K562 (cell line): ENCODE data around the gene ASCC1. TPM values are rescaled to one million over a fixed set of nuclear protein-coding genes. Genes with fewer than 3 reads are reported as not detected.

Experiments
- ATAC-seq: fragments of 200-7000 bp; cut with Tn5 transposase; 3 replicates; pipeline ENCODE4 v1.9.1; 2020; ENCODE audit warnings: moderate library complexity
- BruUV-seq: library from RNA; stranded (reverse); fragments of 400-500 nt; replicated peaks from 2 replicates; lab custom pipeline; 2021; lab: Mats Ljungman, UMichigan
- CTCF ChIA-PET: fragments of 300-600 bp; formaldehyde crosslinking; extraction: SDS; loops from one replicate; lab custom pipeline; 2021; ENCODE audit warnings: low intra/inter-chr PET ratio; lab: Yijun Ruan, JAX
- POLR2A ChIA-PET: fragments of 300-600, 350-650 bp; sonication (Branson Sonifier 250); formaldehyde crosslinking; extraction: SDS; loops from one replicate; lab custom pipeline; 2021; ENCODE audit warnings: antibody characterized with exemption, inconsistent platforms; lab: Yijun Ruan, JAX
- DNase-seq, 4 experiments: peaks; one replicate each; pipeline versions ENCODE4 v3.0.0 to v3.0.0-alpha.2; 2011 to 2018; ENCODE audit warnings: low spot score in 3 of 4, mixed read lengths in 3 of 4; ENCODE audit errors: extremely low read depth in 1 of 4
- FAIRE-seq: peaks from 2 replicates; lab custom pipeline; 2011; peaks lifted over from hg19 to GRCh38; lab: Jason Lieb, UNC
- H2AFZ ChIP-seq: 2 replicates; pipeline ENCODE4 v1.6.0; 2011; ENCODE audit warnings: low read depth, low read length, control low read depth, inconsistent platforms
- H3K27ac ChIP-seq: fragments of 200-600 bp; 3 replicates; pipeline ENCODE4 v1.8.0; 2011; ENCODE audit warnings: low read depth, mild to moderate bottlenecking, control low read depth, inconsistent platforms, low read length, moderate library complexity, mixed read lengths; ENCODE audit errors: extremely low read depth
- H3K27me3 ChIP-seq, 2 experiments: fragments of 300-600 bp in 1 of 2; 2 replicates in 1 of 2; 3 replicates in 1 of 2; pipeline versions ENCODE4 v1.6.0 to v1.8.0; 2011; ENCODE audit warnings: inconsistent platforms in 2 of 2, low read length in 2 of 2, mild to moderate bottlenecking in 1 of 2, mixed read lengths in 1 of 2, moderate library complexity in 1 of 2; ENCODE audit not compliant: control insufficient read depth in 2 of 2, insufficient read depth in 2 of 2
- H3K36me3 ChIP-seq: fragments of 300-600 bp; 3 replicates; pipeline ENCODE4 v1.8.0; 2011; ENCODE audit warnings: mild to moderate bottlenecking, low read length, inconsistent platforms; ENCODE audit not compliant: control insufficient read depth, insufficient read depth
- H3K4me1 ChIP-seq, 2 experiments: fragments of 200-600 bp in 1 of 2; replicated peaks in 1 of 2; 2 replicates in 1 of 2; 3 replicates in 1 of 2; pipeline versions ENCODE4 v1.5.1 to v1.8.0; 2011; ENCODE audit warnings: inconsistent platforms in 2 of 2, low read length in 2 of 2, mild to moderate bottlenecking in 1 of 2, mixed read lengths in 1 of 2, moderate library complexity in 1 of 2; ENCODE audit not compliant: control insufficient read depth in 2 of 2, insufficient read depth in 2 of 2
- H3K4me2 ChIP-seq: 2 replicates; pipeline ENCODE4 v1.6.1; 2011; ENCODE audit warnings: low read length, control low read depth, inconsistent platforms, mixed read lengths; ENCODE audit not compliant: insufficient read depth
- H3K4me3 ChIP-seq: fragments of 200-600 bp; sonication (generic), shearing (Covaris generic); 2 replicates; pipeline ENCODE4 v1.5.1; 2016; ENCODE audit warnings: control low read depth, inconsistent platforms
- H3K79me2 ChIP-seq: fragments of 200-600 bp; 3 replicates; pipeline ENCODE4 v1.8.0; 2011; ENCODE audit warnings: low read length, inconsistent platforms; ENCODE audit not compliant: control insufficient read depth, insufficient read depth
- H3K9ac ChIP-seq, 2 experiments: 2 replicates each; pipeline versions ENCODE4 v1.6.0 to v1.6.1; 2011; ENCODE audit warnings: low read depth in 2 of 2, low read length in 2 of 2, control low read depth in 1 of 2, inconsistent platforms in 1 of 2, mild to moderate bottlenecking in 1 of 2, mixed read lengths in 1 of 2; ENCODE audit not compliant: insufficient read depth in 1 of 2
- H3K9me1 ChIP-seq: one replicate; pipeline ENCODE4 v1.6.0; 2011; ENCODE audit warnings: inconsistent platforms, mild to moderate bottlenecking, low read length, moderate library complexity; ENCODE audit not compliant: control insufficient read depth, insufficient read depth
- H3K9me3 ChIP-seq: replicated peaks from 2 replicates; pipeline ENCODE4 v1.5.1; 2011; ENCODE audit warnings: low read depth, low read length, inconsistent platforms; ENCODE audit not compliant: control insufficient read depth, insufficient read depth
- H4K20me1 ChIP-seq: replicated peaks from 2 replicates; pipeline ENCODE4 v1.6.1; 2011; ENCODE audit warnings: low read length, inconsistent platforms, mixed read lengths; ENCODE audit not compliant: control insufficient read depth, insufficient read depth
- ETV5 ChIP-seq: sonication (generic); formaldehyde crosslinking; IDR thresholded peaks from 2 replicates; pipeline ENCODE4 v1.4.0; 2020; ENCODE audit warnings: low read depth, mild to moderate bottlenecking, missing genetic modification reagents
- HOXB6 ChIP-seq: fragments of 250-450 bp; sonication (Bioruptor Pico); IDR thresholded peaks from 2 replicates; pipeline ENCODE4 v1.5.1; 2022; ENCODE audit warnings: mild to moderate bottlenecking, borderline replicate concordance
- KDM2B ChIP-seq: fragments of 250-450 bp; sonication (Bioruptor Pico); IDR thresholded peaks from 2 replicates; pipeline ENCODE4 v1.8.0; 2021; ENCODE audit warnings: mild to moderate bottlenecking, moderate library complexity
- PREB ChIP-seq: sonication (generic); formaldehyde crosslinking; IDR thresholded peaks from 2 replicates; pipeline ENCODE4 v1.8.1; 2023; ENCODE audit warnings: mild to moderate bottlenecking, missing genetic modification reagents
- TAF15 ChIP-seq: fragments of 200-400 bp; formaldehyde crosslinking; IDR thresholded peaks from 2 replicates; pipeline ENCODE4 v1.6.1; 2017; ENCODE audit warnings: mild to moderate bottlenecking, low read depth, low read length, moderate library complexity
- ZNF354B ChIP-seq: fragments of 250-450 bp; sonication (Bioruptor Pico); IDR thresholded peaks from 2 replicates; pipeline ENCODE4 v1.4.0; 2020
- ZNF589 ChIP-seq: fragments of 200-800 bp; sonication (Bioruptor generic); IDR thresholded peaks from 2 replicates; pipeline ENCODE4 v1.6.1; 2016; ENCODE audit warnings: low read depth, missing genetic modification characterization, missing compliant biosample characterization
- WGBS: fragments of 100-300 bp; shearing (Covaris generic); methylation state at CpG from one replicate; pipeline ENCODE4 v1.1.6; 2016; ENCODE audit warnings: low coverage, mixed read lengths; ENCODE audit not compliant: insufficient coverage; ENCODE audit errors: missing lambda C conversion rate; 5-methylcytosine and 5-hydroxymethylcytosine counted together
- in situ Hi-C: fragments of 300-500 bp; cut with MboI; formaldehyde crosslinking; loops from 4 replicates; pipeline ENCODE4 v1.15.0; 2018; ENCODE audit warnings: inconsistent platforms, mixed read lengths
- intact Hi-C: fragments of 100-400 bp; cut with micrococcal nuclease; formaldehyde crosslinking; loops from 2 replicates; pipeline ENCODE4 v1.14.2; 2022
- polyA plus RNA-seq, 8 experiments: library from polyadenylated mRNA; depleted of rRNA in 4 of 8; stranded (reverse) in 5 of 8; unstranded in 3 of 8; fragments of >200 nt; fragmentation: Nextera tagmentation in 2 of 8; fragmentation: Illumina TruSeq in 1 of 8; extraction: Ambion mirVana in 2 of 8; extraction: Trizol in 1 of 8; gene quantifications; 2 replicates each; pipeline versions ENCODE4 v1.2.1 to v1.2.3, GENCODE V29; 2011 to 2014; ENCODE audit warnings: inconsistent platforms in 1 of 8, missing spikeins in 1 of 8
- total RNA-seq, 7 experiments: library from RNA; depleted of rRNA in 6 of 7; stranded (reverse); fragments of >200 nt in 6 of 7; fragmentation: Illumina TruSeq in 2 of 7; extraction: Trizol in 2 of 7; gene quantifications; 2 replicates each; pipeline versions ENCODE4 v1.2.1 to v1.2.3, GENCODE V29; 2011 to 2021; ENCODE audit warnings: low replicate concordance in 1 of 7

Gene ASCC1
- total and polyA plus RNA-seq, 9 of the 15 experiments (the other 6 are each of a cell fraction or from before 2014, with no cell fraction given), result 31.7 to 73.3 (median 52.8) TPM

GRCh38 chr10:72123616-72124015, 92.5 kb downstream of the ASCC1 start:
- CTCF ChIA-PET, result no interaction called here
- Histone ChIP-seq H4K20me1 (no peaks in the 10 kb centered on the region), H3K27ac (no peak overlapping the region), H3K36me3 (no peaks in the 10 kb centered on the region)
- no peak for DNase-seq
- TF ChIP-seq TAF15 (no peak), PREB (no peak), ZNF354B (no peak), ETV5 (CRISPR knock-in tag) (no peak), HOXB6 (CRISPR knock-in tag) (no peak), KDM2B (no peak), ZNF589 (CRISPR knock-in tag) (no peak)
- TF ChIP-seq, all 486 proteins: peak for 0
- H3K79me2 ChIP-seq, result no peaks in the 10 kb centered on the region
- H3K9me3 ChIP-seq, result no peaks in the 10 kb centered on the region
- H3K4me2 ChIP-seq, result no peak overlapping the region
- H3K27me3 ChIP-seq, result no peaks in the 10 kb centered on the region
- H3K9ac ChIP-seq, result no peak overlapping the region
- no peaks in the 10 kb centered on the region for H3K9me1 ChIP-seq
- no peak for ATAC-seq
- BruUV-seq, result no TSS peak
- H2AFZ ChIP-seq, result no peak overlapping the region
- in situ Hi-C loops, result no loop called here
- H3K4me3 ChIP-seq, result no peak overlapping the region
- POLR2A ChIA-PET, result interaction anchor here (0.5 to 1.2 kb wide), 2 partner anchors 10 to 584 kb away, joined by 3 to 4 read pairs; no protein-coding TSS in a partner anchor
- intact Hi-C loops, result no loop called here
- no peak for FAIRE-seq
- H3K4me1 ChIP-seq, result peaks cover 0 to 5% of the 10 kb centered on the region in 2 experiments; a peak in 1 of 5 replicates
- WGBS, result 82% methylated on average over 4 of the region's 4 CpGs
